A549 (cell line): ENCODE results near the gene PPP6R3. TPM values are rescaled to one million over a fixed set of nuclear protein-coding genes. Genes with fewer than 3 reads are reported as not detected.

ENCODE experiments used
- ATAC-seq, 2 experiments: fragments of 200-7000 bp in 1 of 2; fragments of >200 bp in 1 of 2; cut with Nextera tagmentation in 1 of 2; cut with Tn5 transposase in 1 of 2; 3 replicates each; pipeline versions ENCODE4 v1.8.0 to v1.9.1; 2018 to 2020; ENCODE audit warnings: mild to moderate bottlenecking in 1 of 2, moderate library complexity in 1 of 2
- CTCF ChIA-PET: fragments of 300-600 bp; sonication (Branson Sonifier 250); formaldehyde crosslinking; extraction: SDS; loops from one replicate; lab custom pipeline; 2021; ENCODE audit warnings: antibody characterized with exemption, inconsistent platforms; lab: Yijun Ruan, JAX
- POLR2A ChIA-PET: fragments of 350-600 bp; formaldehyde crosslinking; extraction: SDS; loops from one replicate; lab custom pipeline; 2021; ENCODE audit warnings: antibody characterized with exemption, inconsistent platforms; lab: Yijun Ruan, JAX
- DNase-seq, 2 experiments: peaks; one replicate each; pipeline versions ENCODE4 v3.0.0 to v3.0.0-alpha.2; 2011 to 2016; ENCODE audit warnings: low read depth in 1 of 2, low spot score in 1 of 2
- FAIRE-seq: peaks from 2 replicates; lab custom pipeline; 2011; peaks lifted over from hg19 to GRCh38; lab: Jason Lieb, UNC
- H3K27ac ChIP-seq, 2 experiments: fragments of >200 bp; sonication (Bioruptor Twin); formaldehyde crosslinking; 3 replicates each; pipeline ENCODE4 v1.5.1; 2016 to 2017
- H3K4me1 ChIP-seq: fragments of >200 bp; sonication (Bioruptor Twin); formaldehyde crosslinking; 3 replicates; pipeline ENCODE4 v1.6.1; 2016
- H3K4me2 ChIP-seq: fragments of >200 bp; sonication (Bioruptor Twin); formaldehyde crosslinking; 3 replicates; pipeline ENCODE4 v1.6.1; 2016
- H3K4me3 ChIP-seq: fragments of >200 bp; sonication (Bioruptor Twin); formaldehyde crosslinking; 3 replicates; pipeline ENCODE4 v1.5.1; 2016
- H3K9me3 ChIP-seq: fragments of >200 bp; sonication (Bioruptor Twin); formaldehyde crosslinking; 3 replicates; pipeline ENCODE4 v1.6.1; 2016
- CBX8 ChIP-seq: fragments of 200-600 bp; sonication (generic); IDR thresholded peaks from 2 replicates; pipeline ENCODE4 v1.6.1; 2016
- CEBPB ChIP-seq, 2 experiments: fragments of >200 bp in 1 of 2; sonication (Bioruptor Twin) in 1 of 2; formaldehyde crosslinking in 1 of 2; IDR thresholded peaks; 2 replicates each; pipeline ENCODE4 v1.6.1; 2012 to 2016
- CHD2 ChIP-seq: fragments of 150-350 bp; IDR thresholded peaks from 2 replicates; pipeline ENCODE4 v1.6.1; 2014; ENCODE audit warnings: low read length; ENCODE audit not compliant: partially characterized antibody
- CHD4 ChIP-seq: fragments of 200-600 bp; sonication (generic); IDR thresholded peaks from 2 replicates; pipeline ENCODE4 v1.6.1; 2016; ENCODE audit warnings: antibody characterized with exemption, mild to moderate bottlenecking, borderline replicate concordance
- EHMT2 ChIP-seq: fragments of 200-600 bp; sonication (generic); IDR thresholded peaks from 2 replicates; pipeline ENCODE4 v1.6.1; 2016; ENCODE audit warnings: antibody characterized with exemption, low read depth, mild to moderate bottlenecking, moderate library complexity
- ESRRA ChIP-seq: fragments of 150-350 bp; IDR thresholded peaks from 2 replicates; pipeline ENCODE4 v1.6.1; 2014; ENCODE audit warnings: mild to moderate bottlenecking, low read length, borderline replicate concordance
- FOSB ChIP-seq: fragments of 250-450 bp; sonication (Bioruptor Pico); IDR thresholded peaks from 2 replicates; pipeline ENCODE4 v1.5.0; 2020; ENCODE audit warnings: mild to moderate bottlenecking, moderate library complexity
- FOSL2 ChIP-seq, 2 experiments: fragments of 450-650 bp in 1 of 2; fragments of >200 bp in 1 of 2; sonication (Bioruptor Twin) in 1 of 2; formaldehyde crosslinking; IDR thresholded peaks; 2 replicates each; pipeline versions ENCODE4 v1.5.0 to v1.6.1; 2016 to 2020; ENCODE audit warnings: mild to moderate bottlenecking in 1 of 2, moderate library complexity in 1 of 2
- FOXS1 ChIP-seq: fragments of 250-450 bp; sonication (Bioruptor Pico); IDR thresholded peaks from 2 replicates; pipeline ENCODE4 v1.5.0; 2020; ENCODE audit warnings: mild to moderate bottlenecking, moderate library complexity
- HEYL ChIP-seq: fragments of 250-450 bp; sonication (Bioruptor Pico); IDR thresholded peaks from 2 replicates; pipeline ENCODE4 v1.8.0; 2021; ENCODE audit warnings: mild to moderate bottlenecking, moderate library complexity
- HOXA7 ChIP-seq: fragments of 250-450 bp; sonication (Bioruptor Pico); IDR thresholded peaks from 2 replicates; pipeline ENCODE4 v1.5.0; 2020; ENCODE audit warnings: mild to moderate bottlenecking, moderate library complexity
- KDM5A ChIP-seq: fragments of 200-600 bp; sonication (generic); IDR thresholded peaks from 2 replicates; pipeline ENCODE4 v1.6.1; 2016; ENCODE audit warnings: antibody characterized with exemption, mild to moderate bottlenecking
- MAFK ChIP-seq: fragments of 450-650 bp; IDR thresholded peaks from 2 replicates; pipeline ENCODE4 v1.6.1; 2014; ENCODE audit not compliant: partially characterized antibody
- MAZ ChIP-seq: fragments of 150-350 bp; IDR thresholded peaks from 2 replicates; pipeline ENCODE4 v1.6.1; 2014; ENCODE audit warnings: antibody characterized with exemption, low read depth, low read length, borderline replicate concordance
- NFE2L2 ChIP-seq: fragments of 150-350 bp; conservative IDR thresholded peaks from 2 replicates; pipeline ENCODE4 v1.6.1; 2014; ENCODE audit warnings: low read length
- NPAS2 ChIP-seq: fragments of 250-450 bp; sonication (Bioruptor Pico); IDR thresholded peaks from 2 replicates; pipeline ENCODE4 v1.8.0; 2022; ENCODE audit warnings: mild to moderate bottlenecking, moderate library complexity, borderline replicate concordance
- NR3C1 ChIP-seq: fragments of >200 bp; sonication (Bioruptor Twin); formaldehyde crosslinking; IDR thresholded peaks from 3 replicates; pipeline ENCODE4 v1.6.1; 2017
- POLR2AphosphoS2 ChIP-seq: conservative IDR thresholded peaks from 2 replicates; pipeline ENCODE4 v1.6.1; 2012; ENCODE audit warnings: low read length, improper control_type of control experiment, inconsistent platforms
- RARB ChIP-seq: fragments of 250-450 bp; sonication (Bioruptor Pico); IDR thresholded peaks from 2 replicates; pipeline ENCODE4 v1.8.0; 2021; ENCODE audit warnings: mild to moderate bottlenecking, moderate library complexity
- RCOR1 ChIP-seq: fragments of 150-350 bp; IDR thresholded peaks from 2 replicates; pipeline ENCODE4 v1.6.1; 2014; ENCODE audit warnings: antibody characterized with exemption, low read length, low read depth
- SMC3 ChIP-seq: fragments of >200 bp; sonication (Bioruptor Twin); formaldehyde crosslinking; IDR thresholded peaks from 3 replicates; pipeline ENCODE4 v1.6.1; 2018; ENCODE audit warnings: inconsistent platforms
- SREBF2 ChIP-seq: fragments of 450-650 bp; IDR thresholded peaks from 2 replicates; pipeline ENCODE4 v1.6.1; 2014; ENCODE audit warnings: mild to moderate bottlenecking, moderate library complexity
- ZSCAN20 ChIP-seq: fragments of 250-450 bp; sonication (Bioruptor Pico); IDR thresholded peaks from 2 replicates; pipeline ENCODE4 v1.8.0; 2022; ENCODE audit warnings: mild to moderate bottlenecking, moderate library complexity
- WGBS: methylation state at CpG from one replicate; pipeline ENCODE4 v1.1.6; 2017; ENCODE audit errors: missing lambda C conversion rate; 5-methylcytosine and 5-hydroxymethylcytosine counted together
- polyA plus RNA-seq, 4 experiments: library from polyadenylated mRNA; depleted of rRNA in 3 of 4; stranded (reverse); fragments of >200 nt; fragmentation: RNase III in 1 of 4; extraction: RNeasy Plus Mini Kit Qiagen cat#74134 plus additional on column Dnase treatment in 1 of 4; gene quantifications; 2 replicates in 3 of 4; 3 replicates in 1 of 4; pipeline ENCODE4 v1.2.3, GENCODE V29; 2011 to 2017
- TF ChIP-seq, protein P1 (sequence below): IDR thresholded peaks from 2 replicates; pipeline ENCODE4 v1.6.1; 2012; ENCODE audit warnings: low read depth, borderline replicate concordance
- TF ChIP-seq, protein P2 (sequence below): fragments of 250-450 bp; sonication (Bioruptor Pico); IDR thresholded peaks from 2 replicates; pipeline ENCODE4 v1.5.0; 2021; ENCODE audit warnings: mild to moderate bottlenecking, moderate library complexity, borderline replicate concordance
- TF ChIP-seq, protein P3 (sequence below): fragments of 450-650 bp; IDR thresholded peaks from 2 replicates; pipeline ENCODE4 v1.6.1; 2014; ENCODE audit warnings: antibody characterized with exemption
- TF ChIP-seq, protein P4 (sequence below): IDR thresholded peaks from 2 replicates; pipeline ENCODE4 v1.6.1; 2012
- TF ChIP-seq, protein P5 (sequence below): fragments of >200 bp; sonication (Bioruptor Twin); formaldehyde crosslinking; IDR thresholded peaks from 3 replicates; pipeline ENCODE4 v1.6.1; 2016

Gene PPP6R3
- polyA plus RNA-seq, 2 of the 4 experiments (the other 2 are of a cell fraction), result 69.7 to 114 TPM

- no peak for TF ChIP-seq POLR2AphosphoS2
- no peak for TF ChIP-seq FOXS1 (CRISPR knock-in tag)
- TF ChIP-seq CHD2, result no peak
Measured at GRCh38 chr11:68498321-68498720, 37.8 kb downstream of the PPP6R3 start (continued).

- CTCF ChIA-PET, result no interaction called here
- peaks cover 13% of the 10 kb centered on the region; the same call in 1 of the 3 replicates for H3K4me1 ChIP-seq
- TF ChIP-seq RCOR1, result no peak
- no peak for TF ChIP-seq NR3C1
- TF ChIP-seq, protein P1, sequence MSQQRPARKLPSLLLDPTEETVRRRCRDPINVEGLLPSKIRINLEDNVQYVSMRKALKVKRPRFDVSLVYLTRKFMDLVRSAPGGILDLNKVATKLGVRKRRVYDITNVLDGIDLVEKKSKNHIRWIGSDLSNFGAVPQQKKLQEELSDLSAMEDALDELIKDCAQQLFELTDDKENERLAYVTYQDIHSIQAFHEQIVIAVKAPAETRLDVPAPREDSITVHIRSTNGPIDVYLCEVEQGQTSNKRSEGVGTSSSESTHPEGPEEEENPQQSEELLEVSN, result no peak
- TF ChIP-seq FOSB (CRISPR knock-in tag), result no peak
- no peak for TF ChIP-seq FOSL2 (IDR thresholded peaks at IDR 0.05)
- TF ChIP-seq FOSL2 (CRISPR knock-in tag; IDR thresholded peaks at IDR 0.05), result no peak
- no peak for TF ChIP-seq SMC3
- no peak for TF ChIP-seq ZSCAN20 (CRISPR knock-in tag)
- TF ChIP-seq RARB (CRISPR knock-in tag), result no peak
- no peak for TF ChIP-seq CBX8
- TF ChIP-seq SREBF2, result no peak
- no peak for TF ChIP-seq HEYL (CRISPR knock-in tag)
- no peaks in the 10 kb centered on the region for H3K9me3 ChIP-seq
- ATAC-seq, result no peak
- no peak overlapping the region for H3K4me3 ChIP-seq
- no peak overlapping the region for H3K4me2 ChIP-seq
- 87% methylated on average over 11 of the region's 11 CpGs for WGBS
- POLR2A ChIA-PET, result no interaction called here
- DNase-seq, result no peak
- no peak for FAIRE-seq
- no peak overlapping the region for H3K27ac ChIP-seq
Measured at GRCh38 chr11:68498903-68499883, 38.6 kb downstream of the PPP6R3 start.

DNA sequence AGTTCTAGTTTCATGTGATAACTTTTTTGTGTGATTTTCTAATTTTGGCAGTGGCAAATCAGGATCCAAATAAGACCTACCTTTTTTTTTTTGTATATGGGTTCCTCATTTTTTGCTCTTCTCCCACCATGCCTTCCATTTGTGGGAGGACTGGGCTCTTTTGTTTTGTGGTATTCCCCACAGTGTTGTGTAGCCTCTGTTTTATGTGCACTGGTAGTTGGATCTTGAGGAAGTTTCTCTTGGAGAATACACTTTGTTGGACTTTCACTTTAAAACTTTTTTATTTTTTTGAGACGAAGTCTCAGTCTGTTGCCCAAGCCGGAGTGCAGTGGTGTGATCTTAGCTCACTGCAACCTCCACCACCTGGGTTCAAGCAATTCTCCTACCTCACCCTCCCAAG is 39.7 kb downstream of the PPP6R3 start:
- H3K4me3 ChIP-seq, result no peak overlapping the region
- POLR2A ChIA-PET, result no interaction called here
- FAIRE-seq, result no peak
- TF ChIP-seq MAFK (no peak), CEBPB (IDR thresholded peaks at IDR 0.05) (no peak), HOXA7 (CRISPR knock-in tag) (no peak), CHD4 (no peak), SREBF2 (no peak), KDM5A (no peak), NPAS2 (CRISPR knock-in tag) (no peak), ESRRA (no peak), EHMT2 (no peak), NFE2L2 (no peak), MAZ (no peak)
- TF ChIP-seq, protein P2, sequence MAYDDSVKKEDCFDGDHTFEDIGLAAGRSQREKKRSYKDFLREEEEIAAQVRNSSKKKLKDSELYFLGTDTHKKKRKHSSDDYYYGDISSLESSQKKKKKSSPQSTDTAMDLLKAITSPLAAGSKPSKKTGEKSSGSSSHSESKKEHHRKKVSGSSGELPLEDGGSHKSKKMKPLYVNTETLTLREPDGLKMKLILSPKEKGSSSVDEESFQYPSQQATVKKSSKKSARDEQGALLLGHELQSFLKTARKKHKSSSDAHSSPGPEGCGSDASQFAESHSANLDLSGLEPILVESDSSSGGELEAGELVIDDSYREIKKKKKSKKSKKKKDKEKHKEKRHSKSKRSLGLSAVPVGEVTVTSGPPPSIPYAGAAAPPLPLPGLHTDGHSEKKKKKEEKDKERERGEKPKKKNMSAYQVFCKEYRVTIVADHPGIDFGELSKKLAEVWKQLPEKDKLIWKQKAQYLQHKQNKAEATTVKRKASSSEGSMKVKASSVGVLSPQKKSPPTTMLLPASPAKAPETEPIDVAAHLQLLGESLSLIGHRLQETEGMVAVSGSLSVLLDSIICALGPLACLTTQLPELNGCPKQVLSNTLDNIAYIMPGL (CRISPR knock-in tag), result no peak
- TF ChIP-seq, protein P3, sequence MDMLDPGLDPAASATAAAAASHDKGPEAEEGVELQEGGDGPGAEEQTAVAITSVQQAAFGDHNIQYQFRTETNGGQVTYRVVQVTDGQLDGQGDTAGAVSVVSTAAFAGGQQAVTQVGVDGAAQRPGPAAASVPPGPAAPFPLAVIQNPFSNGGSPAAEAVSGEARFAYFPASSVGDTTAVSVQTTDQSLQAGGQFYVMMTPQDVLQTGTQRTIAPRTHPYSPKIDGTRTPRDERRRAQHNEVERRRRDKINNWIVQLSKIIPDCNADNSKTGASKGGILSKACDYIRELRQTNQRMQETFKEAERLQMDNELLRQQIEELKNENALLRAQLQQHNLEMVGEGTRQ, result no peak
- TF ChIP-seq, protein P1, result no peak
- TF ChIP-seq, protein P4, sequence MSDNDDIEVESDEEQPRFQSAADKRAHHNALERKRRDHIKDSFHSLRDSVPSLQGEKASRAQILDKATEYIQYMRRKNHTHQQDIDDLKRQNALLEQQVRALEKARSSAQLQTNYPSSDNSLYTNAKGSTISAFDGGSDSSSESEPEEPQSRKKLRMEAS, result no peak
- TF ChIP-seq, protein P5, sequence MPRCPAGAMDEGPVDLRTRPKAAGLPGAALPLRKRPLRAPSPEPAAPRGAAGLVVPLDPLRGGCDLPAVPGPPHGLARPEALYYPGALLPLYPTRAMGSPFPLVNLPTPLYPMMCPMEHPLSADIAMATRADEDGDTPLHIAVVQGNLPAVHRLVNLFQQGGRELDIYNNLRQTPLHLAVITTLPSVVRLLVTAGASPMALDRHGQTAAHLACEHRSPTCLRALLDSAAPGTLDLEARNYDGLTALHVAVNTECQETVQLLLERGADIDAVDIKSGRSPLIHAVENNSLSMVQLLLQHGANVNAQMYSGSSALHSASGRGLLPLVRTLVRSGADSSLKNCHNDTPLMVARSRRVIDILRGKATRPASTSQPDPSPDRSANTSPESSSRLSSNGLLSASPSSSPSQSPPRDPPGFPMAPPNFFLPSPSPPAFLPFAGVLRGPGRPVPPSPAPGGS, result no peak
- TF ChIP-seq, all 56 proteins: peak for 0
- DNase-seq (no peak), ATAC-seq (no peak)
- no peak overlapping the region for H3K27ac ChIP-seq
- CTCF ChIA-PET, result interaction anchor here (0.6 kb wide), 1 partner anchor 292 kb away, joined by 3 read pairs; no protein-coding TSS in a partner anchor
- H3K4me2 ChIP-seq, result no peak overlapping the region
- peaks cover 21% of the 10 kb centered on the region for H3K4me1 ChIP-seq
- 91% methylated on average over 2 of the region's 2 CpGs for WGBS
- H3K9me3 ChIP-seq, result no peaks in the 10 kb centered on the region
